Nucleus accumbens (tissue), 56 donors: Measurements from ENCODE around the gene FLT1.

Source experiments
- DNase-seq, 56 donors: peaks; one replicate each; lab custom pipeline; 2025; lab: John Stamatoyannopoulos, UW

The FLT1 gene

GRCh38 chr13:28490061-28490460 is 4.9 kb downstream of the FLT1 start:
- no peak for DNase-seq

GRCh38 chr13:28489524-28489931 is 5.4 kb downstream of the FLT1 start:
- DNase-seq, result no peak

- DNase-seq, result no peak
These were observed 6.4 kb downstream of the FLT1 start for GRCh38 chr13:28488376-28489005.

- no peak for DNase-seq
These were observed 8.9 kb downstream of the FLT1 start for GRCh38 chr13:28485996-28486543.

- DNase-seq, result no peak
These were observed 9.4 kb downstream of the FLT1 start for GRCh38 chr13:28485551-28485950.

GRCh38 chr13:28485097-28485496 is 9.8 kb downstream of the FLT1 start:
- DNase-seq, result no peak

- no peak for DNase-seq
These were observed 11.5 kb downstream of the FLT1 start for GRCh38 chr13:28483313-28483931.

GRCh38 chr13:28479005-28479404 is 15.9 kb downstream of the FLT1 start:
- no peak for DNase-seq

- DNase-seq, result no peak
These were observed 16.8 kb downstream of the FLT1 start for GRCh38 chr13:28478127-28478526.

- no peak for DNase-seq
These were observed 17.3 kb downstream of the FLT1 start for GRCh38 chr13:28477709-28477973.

- DNase-seq, result no peak
These were observed 17.8 kb downstream of the FLT1 start for GRCh38 chr13:28476919-28477708.

GRCh38 chr13:28475916-28476725 is 18.8 kb downstream of the FLT1 start:
- no peak for DNase-seq

GRCh38 chr13:28474491-28475134 is 20.3 kb downstream of the FLT1 start:
- DNase-seq, result no peak

- DNase-seq, result no peak
These were observed 21.9 kb downstream of the FLT1 start for GRCh38 chr13:28473044-28473443.

- DNase-seq, result no peak
These were observed 23.5 kb downstream of the FLT1 start for GRCh38 chr13:28471421-28471820.

- no peak for DNase-seq
These were observed 24.6 kb downstream of the FLT1 start for GRCh38 chr13:28470296-28470695.

GRCh38 chr13:28469316-28469715 is 25.6 kb downstream of the FLT1 start:
- DNase-seq, result no peak

- DNase-seq, result no peak
These were observed 26.7 kb downstream of the FLT1 start for GRCh38 chr13:28468023-28468915.

GRCh38 chr13:28467034-28467433 is 27.9 kb downstream of the FLT1 start:
- DNase-seq, result no peak
